HG02870 (cell line): Measurements from ENCODE around the gene STAB1.

Experiments
- ATAC-seq: cut with Tn5 transposase; IDR thresholded peaks from one replicate; pipeline ENCODE4 v1.9.1; 2021; ENCODE audit warnings: mild to moderate bottlenecking, moderate library complexity; ENCODE audit not compliant: unreplicated experiment

The STAB1 gene

GRCh38 chr3:52503788-52504424 is 8.8 kb downstream of the STAB1 start:
- no peak for ATAC-seq

- ATAC-seq = no peak
Measured at GRCh38 chr3:52504977-52505376, 9.8 kb downstream of the STAB1 start.

GRCh38 chr3:52506266-52506966 is 11.3 kb downstream of the STAB1 start:
- no peak for ATAC-seq

GRCh38 chr3:52507359-52507758 is 12.2 kb downstream of the STAB1 start:
- ATAC-seq = no peak

GRCh38 chr3:52509753-52510328 is 14.7 kb downstream of the STAB1 start:
- ATAC-seq = no peak

GRCh38 chr3:52511509-52511908 is 16.4 kb downstream of the STAB1 start:
- no peak for ATAC-seq

GRCh38 chr3:52512105-52512504 is 17.0 kb downstream of the STAB1 start:
- ATAC-seq = no peak

- no peak for ATAC-seq
Measured at GRCh38 chr3:52512727-52513126, 17.6 kb downstream of the STAB1 start.

GRCh38 chr3:52513281-52513680 is 18.1 kb downstream of the STAB1 start:
- ATAC-seq = no peak

- ATAC-seq = no peak
Measured at GRCh38 chr3:52514576-52514975, 19.4 kb downstream of the STAB1 start.

GRCh38 chr3:52515192-52515591 is 20.1 kb downstream of the STAB1 start:
- no peak for ATAC-seq

- ATAC-seq = no peak
Measured at GRCh38 chr3:52516509-52517195, 21.5 kb downstream of the STAB1 start.

- no peak for ATAC-seq
Measured at GRCh38 chr3:52517796-52518722, 22.9 kb downstream of the STAB1 start.

- ATAC-seq = no peak
Measured at GRCh38 chr3:52518723-52519444, 23.7 kb downstream of the STAB1 start.

GRCh38 chr3:52519445-52520140 is 24.5 kb downstream of the STAB1 start:
- ATAC-seq = no peak

GRCh38 chr3:52520141-52520667 is 25.1 kb downstream of the STAB1 start:
- no peak for ATAC-seq

- no peak for ATAC-seq
Measured at GRCh38 chr3:52520716-52521487, 25.8 kb downstream of the STAB1 start.

- no peak for ATAC-seq
Measured at GRCh38 chr3:52521488-52521824, 26.3 kb downstream of the STAB1 start.
